ENCODE results near the gene SYT2. TPM values are rescaled to one million over a fixed set of nuclear protein-coding genes. Genes with fewer than 3 reads are reported as not detected.
"Not testable (repeated sequence)": the region's sequence is repeated elsewhere in the genome, so short reads cannot be mapped to it uniquely, and the experiment has no call there.

The SYT2 gene
- total and polyA plus RNA-seq, 10 of the 15 experiments (the other 5 are each of a cell fraction or from before 2014, with no cell fraction given): not detected

- in situ Hi-C loops (cut with MboI) (no loop called here), intact Hi-C loops (cut with micrococcal nuclease; ENCODE audit: unreplicated experiment) (no loop called here)
- SMC1A ChIA-PET (ENCODE audit: uncharacterized antibody, unreplicated experiment): interaction anchor here (1.0 to 6.6 kb wide), 4 partner anchors 11 to 129 kb away, joined by 3 to 50 read pairs (median 3); no protein-coding TSS in a partner anchor
- Histone ChIP-seq H3K79me2 (ENCODE audit: control insufficient read depth, insufficient read depth, low read length) (no peaks in the 10 kb centered on the region), H3K27ac (ENCODE audit: control insufficient read depth, insufficient read depth) (no peak overlapping the region), H4K20me1 (ENCODE audit: control insufficient read depth, insufficient read depth) (0 out of 2 replicates have a peak, but pooled peaks cover 4% of the 10 kb centered on the region), H2AFZ (ENCODE audit: control insufficient read depth, low read depth, low read length) (no peak overlapping the region), H3K4me3 (no peak overlapping the region), H3K9ac (ENCODE audit: control insufficient read depth, insufficient read depth, low read length) (no peak overlapping the region), H3K9me3 (replicated peaks; ENCODE audit: control insufficient read depth, insufficient read depth, low read length) (no peaks in the 10 kb centered on the region), H3K4me1 (ENCODE audit: control insufficient read depth, insufficient read depth, low read length) (peaks cover 10% of the 10 kb centered on the region), H3K27me3 (replicated peaks in 1 of 2; ENCODE audit: control insufficient read depth in 2 of 2, insufficient read depth in 2 of 2, low read length in 1 of 2) (no peaks in the 10 kb centered on the region), H3K4me2 (ENCODE audit: control insufficient read depth, insufficient read depth) (no peak overlapping the region), H3K36me3 (ENCODE audit: control insufficient read depth in 2 of 2, insufficient read depth in 2 of 2, low read length in 1 of 2) (no peaks in the 10 kb centered on the region)
- CTCF ChIA-PET: interaction anchor here (1.0 to 4.3 kb wide), 8 partner anchors 11 to 240 kb away, joined by 3 to 33 read pairs (median 4); no protein-coding TSS in a partner anchor
- FAIRE-seq (no peak), DNase-seq (ENCODE audit: low read depth, low spot score) (no peak), ATAC-seq (no peak)
- RAD21 ChIA-PET (ENCODE audit: unreplicated experiment): interaction anchor here (1.1 to 2.3 kb wide), 2 partner anchors 14 to 15 kb away, joined by 3 to 16 read pairs; no protein-coding TSS in a partner anchor
- WGBS (ENCODE audit: insufficient coverage, insufficient replicate concordance, low lambda C conversion rate, missing lambda C conversion rate): 88% methylated on average over 8 of the region's 8 CpGs
- TF ChIP-seq IKZF1 (conservative IDR thresholded peaks at IDR 0.05): no peak
- no peak for TF ChIP-seq USF2 (IDR thresholded peaks at IDR 0.05; ENCODE audit: borderline replicate concordance, low read depth, low read length)
- no peak for TF ChIP-seq GABPA (IDR thresholded peaks at IDR 0.05; ENCODE audit: low read depth)
- POLR2A ChIA-PET: interaction anchor here (1.0 kb wide), 1 partner anchor 40 kb away, joined by 3 read pairs; no protein-coding TSS in a partner anchor
- BruUV-seq (replicated peaks): no TSS peak
These were observed 125.3 kb downstream of the SYT2 start for GRCh38 chr1:202584707-202585589.

GRCh38 chr1:202582350-202582749 is 127.9 kb downstream of the SYT2 start:
- H4K20me1 ChIP-seq (ENCODE audit: control insufficient read depth, insufficient read depth); H3K9ac ChIP-seq (ENCODE audit: control insufficient read depth, insufficient read depth, low read length); in situ Hi-C loops (cut with MboI); H3K36me3 ChIP-seq (ENCODE audit: control insufficient read depth in 2 of 2, insufficient read depth in 2 of 2, low read length in 1 of 2); H3K9me3 ChIP-seq (replicated peaks; ENCODE audit: control insufficient read depth, insufficient read depth, low read length); H3K27ac ChIP-seq (ENCODE audit: control insufficient read depth, insufficient read depth); H2AFZ ChIP-seq (ENCODE audit: control insufficient read depth, low read depth, low read length); H3K4me3 ChIP-seq; BruUV-seq (replicated peaks); POLR2A ChIA-PET; DNase-seq (ENCODE audit: low read depth, low spot score); ATAC-seq; intact Hi-C loops (cut with micrococcal nuclease; ENCODE audit: unreplicated experiment); FAIRE-seq; H3K27me3 ChIP-seq (replicated peaks in 1 of 2; ENCODE audit: control insufficient read depth in 2 of 2, insufficient read depth in 2 of 2, low read length in 1 of 2); H3K4me2 ChIP-seq (ENCODE audit: control insufficient read depth, insufficient read depth); H3K79me2 ChIP-seq (ENCODE audit: control insufficient read depth, insufficient read depth, low read length): not testable (repeated sequence)
- SMC1A ChIA-PET (ENCODE audit: uncharacterized antibody, unreplicated experiment): interaction anchor here (1.1 to 6.6 kb wide), 2 partner anchors 9 to 118 kb away, joined by 3 to 50 read pairs; no protein-coding TSS in a partner anchor
- RAD21 ChIA-PET (ENCODE audit: unreplicated experiment): interaction anchor here (1.1 kb wide), 1 partner anchor 8 kb away, joined by 5 read pairs; no protein-coding TSS in a partner anchor
- WGBS (ENCODE audit: insufficient coverage, insufficient replicate concordance, low lambda C conversion rate, missing lambda C conversion rate): 91% methylated on average over 5 of the region's 5 CpGs
- CTCF ChIA-PET: interaction anchor here (2.6 kb wide), 1 partner anchor 10 kb away, joined by 7 read pairs; no protein-coding TSS in a partner anchor
- peaks cover 10% of the 10 kb centered on the region for H3K4me1 ChIP-seq (ENCODE audit: control insufficient read depth, insufficient read depth, low read length)
